Glutamatergic neuron (in vitro differentiated cells): ENCODE results near the gene OR8B4. TPM values are rescaled to one million over a fixed set of nuclear protein-coding genes. Genes with fewer than 3 reads are reported as not detected.
A peak's percentile ranks its signal among the peaks of the same experiment; 100 is the strongest.

ENCODE experiments used
- DNase-seq: peaks from one replicate; pipeline ENCODE4 v3.0.0; 2022
- H3K27ac Mint-ChIP-seq: one replicate; pipeline ENCODE4 v1.8.0; 2020; ENCODE audit warnings: mild to moderate bottlenecking, mixed read lengths, inconsistent platforms; ENCODE audit not compliant: unreplicated experiment
- H3K27me3 Mint-ChIP-seq: one replicate; pipeline ENCODE4 v1.8.0; 2020; ENCODE audit warnings: mild to moderate bottlenecking, moderate library complexity, mixed read lengths, inconsistent platforms; ENCODE audit not compliant: unreplicated experiment
- H3K36me3 Mint-ChIP-seq: one replicate; pipeline ENCODE4 v1.8.0; 2020; ENCODE audit warnings: mild to moderate bottlenecking, mixed read lengths, inconsistent platforms; ENCODE audit not compliant: unreplicated experiment
- H3K4me1 Mint-ChIP-seq: one replicate; pipeline ENCODE4 v1.8.0; 2020; ENCODE audit warnings: mild to moderate bottlenecking, low read depth, mixed read lengths, inconsistent platforms; ENCODE audit not compliant: unreplicated experiment
- H3K4me3 Mint-ChIP-seq: one replicate; pipeline ENCODE4 v1.8.0; 2020; ENCODE audit warnings: mild to moderate bottlenecking, mixed read lengths, inconsistent platforms; ENCODE audit not compliant: unreplicated experiment
- H3K9me3 Mint-ChIP-seq: one replicate; pipeline ENCODE4 v1.8.0; 2020; ENCODE audit warnings: mild to moderate bottlenecking, moderate library complexity, mixed read lengths, inconsistent platforms; ENCODE audit not compliant: unreplicated experiment
- long read RNA-seq: library from polyadenylated mRNA; unstranded; transcript quantifications from one replicate; pipeline ENCODE4 v2.0.0, GENCODE V29; 2020; ENCODE audit not compliant: unreplicated experiment
- total RNA-seq: library from RNA; stranded (reverse); fragmentation: NEBNext Ultra II Directional; extraction: Animal tissue kit (Norgen Biotek cat#: 25700); gene quantifications from one replicate; pipeline ENCODE4 v1.2.1, GENCODE V29; 2021; ENCODE audit not compliant: unreplicated experiment
- TF ChIP-seq, protein P1 (sequence below): fragments of 200-600 bp; sonication (generic); IDR thresholded peaks from one replicate; pipeline ENCODE4 v1.5.0; 2021; ENCODE audit not compliant: partially characterized antibody, unreplicated experiment

OR8B4 gene, protein sequence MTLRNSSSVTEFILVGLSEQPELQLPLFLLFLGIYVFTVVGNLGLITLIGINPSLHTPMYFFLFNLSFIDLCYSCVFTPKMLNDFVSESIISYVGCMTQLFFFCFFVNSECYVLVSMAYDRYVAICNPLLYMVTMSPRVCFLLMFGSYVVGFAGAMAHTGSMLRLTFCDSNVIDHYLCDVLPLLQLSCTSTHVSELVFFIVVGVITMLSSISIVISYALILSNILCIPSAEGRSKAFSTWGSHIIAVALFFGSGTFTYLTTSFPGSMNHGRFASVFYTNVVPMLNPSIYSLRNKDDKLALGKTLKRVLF
- total RNA-seq = not detected
- long read RNA-seq = 0 reads

GRCh38 chr11:124424384-124424921, at the start of gene OR8B4:
OR8B4 (minus strand) TSS chr11:124424871; CDS start chr11:124424871, 0 bp downstream.
- Mint-ChIP-seq H3K27me3 (peaks cover 3% of the 10 kb centered on the region), H3K9me3 (no peaks in the 10 kb centered on the region), H3K4me3 (no peak within 1 kb of the TSS), H3K27ac (no peak within 1 kb of the TSS), H3K36me3 (peaks cover 7% of the 10 kb centered on the region), H3K4me1 (no peaks in the 10 kb centered on the region)
- DNase-seq = no peak
- TF ChIP-seq, protein P1, sequence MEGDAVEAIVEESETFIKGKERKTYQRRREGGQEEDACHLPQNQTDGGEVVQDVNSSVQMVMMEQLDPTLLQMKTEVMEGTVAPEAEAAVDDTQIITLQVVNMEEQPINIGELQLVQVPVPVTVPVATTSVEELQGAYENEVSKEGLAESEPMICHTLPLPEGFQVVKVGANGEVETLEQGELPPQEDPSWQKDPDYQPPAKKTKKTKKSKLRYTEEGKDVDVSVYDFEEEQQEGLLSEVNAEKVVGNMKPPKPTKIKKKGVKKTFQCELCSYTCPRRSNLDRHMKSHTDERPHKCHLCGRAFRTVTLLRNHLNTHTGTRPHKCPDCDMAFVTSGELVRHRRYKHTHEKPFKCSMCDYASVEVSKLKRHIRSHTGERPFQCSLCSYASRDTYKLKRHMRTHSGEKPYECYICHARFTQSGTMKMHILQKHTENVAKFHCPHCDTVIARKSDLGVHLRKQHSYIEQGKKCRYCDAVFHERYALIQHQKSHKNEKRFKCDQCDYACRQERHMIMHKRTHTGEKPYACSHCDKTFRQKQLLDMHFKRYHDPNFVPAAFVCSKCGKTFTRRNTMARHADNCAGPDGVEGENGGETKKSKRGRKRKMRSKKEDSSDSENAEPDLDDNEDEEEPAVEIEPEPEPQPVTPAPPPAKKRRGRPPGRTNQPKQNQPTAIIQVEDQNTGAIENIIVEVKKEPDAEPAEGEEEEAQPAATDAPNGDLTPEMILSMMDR = no peak

GRCh38 chr11:124474079-124474478, 49.4 kb upstream of the OR8B4 start:
- no peaks in the 10 kb centered on the region for H3K36me3 Mint-ChIP-seq
- peaks cover 10% of the 10 kb centered on the region for H3K4me1 Mint-ChIP-seq
- no peak for DNase-seq
- H3K27ac Mint-ChIP-seq = no peak overlapping the region
- no peak overlapping the region for H3K4me3 Mint-ChIP-seq
- H3K9me3 Mint-ChIP-seq = no peaks in the 10 kb centered on the region
- TF ChIP-seq, protein P1 = no peak
- no peaks in the 10 kb centered on the region for H3K27me3 Mint-ChIP-seq

GRCh38 chr11:124473476-124473875, 48.8 kb upstream of the OR8B4 start:
- no peak for DNase-seq
- Mint-ChIP-seq H3K4me1 (peaks cover 10% of the 10 kb centered on the region), H3K9me3 (no peaks in the 10 kb centered on the region), H3K36me3 (no peaks in the 10 kb centered on the region), H3K27me3 (no peaks in the 10 kb centered on the region), H3K4me3 (no peak overlapping the region), H3K27ac (no peak overlapping the region)
- TF ChIP-seq, protein P1 = no peak

GRCh38 chr11:124470561-124471227, 46.0 kb upstream of the OR8B4 start:
- Mint-ChIP-seq H3K4me1 (peaks cover 10% of the 10 kb centered on the region), H3K27ac (peak overlapping the region; percentile 81), H3K9me3 (no peaks in the 10 kb centered on the region), H3K36me3 (no peaks in the 10 kb centered on the region), H3K27me3 (no peaks in the 10 kb centered on the region), H3K4me3 (peak overlapping the region; percentile 31)
- TF ChIP-seq, protein P1 = no peak
- peak; percentile 49 for DNase-seq
